GM19240 (cell line): Measurements from ENCODE around the gene PVR.
A peak's percentile ranks its signal among the peaks of the same experiment; 100 is the strongest.
"Not testable (repeated sequence)": the region's sequence is repeated elsewhere in the genome, so short reads cannot be mapped to it uniquely, and the experiment has no call there.

Experiments used
- DNase-seq: peaks from one replicate; pipeline ENCODE4 v3.0.0; 2011; ENCODE audit warnings: low spot score; ENCODE audit not compliant: insufficient read length

Gene PVR, protein sequence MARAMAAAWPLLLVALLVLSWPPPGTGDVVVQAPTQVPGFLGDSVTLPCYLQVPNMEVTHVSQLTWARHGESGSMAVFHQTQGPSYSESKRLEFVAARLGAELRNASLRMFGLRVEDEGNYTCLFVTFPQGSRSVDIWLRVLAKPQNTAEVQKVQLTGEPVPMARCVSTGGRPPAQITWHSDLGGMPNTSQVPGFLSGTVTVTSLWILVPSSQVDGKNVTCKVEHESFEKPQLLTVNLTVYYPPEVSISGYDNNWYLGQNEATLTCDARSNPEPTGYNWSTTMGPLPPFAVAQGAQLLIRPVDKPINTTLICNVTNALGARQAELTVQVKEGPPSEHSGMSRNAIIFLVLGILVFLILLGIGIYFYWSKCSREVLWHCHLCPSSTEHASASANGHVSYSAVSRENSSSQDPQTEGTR

DNA sequence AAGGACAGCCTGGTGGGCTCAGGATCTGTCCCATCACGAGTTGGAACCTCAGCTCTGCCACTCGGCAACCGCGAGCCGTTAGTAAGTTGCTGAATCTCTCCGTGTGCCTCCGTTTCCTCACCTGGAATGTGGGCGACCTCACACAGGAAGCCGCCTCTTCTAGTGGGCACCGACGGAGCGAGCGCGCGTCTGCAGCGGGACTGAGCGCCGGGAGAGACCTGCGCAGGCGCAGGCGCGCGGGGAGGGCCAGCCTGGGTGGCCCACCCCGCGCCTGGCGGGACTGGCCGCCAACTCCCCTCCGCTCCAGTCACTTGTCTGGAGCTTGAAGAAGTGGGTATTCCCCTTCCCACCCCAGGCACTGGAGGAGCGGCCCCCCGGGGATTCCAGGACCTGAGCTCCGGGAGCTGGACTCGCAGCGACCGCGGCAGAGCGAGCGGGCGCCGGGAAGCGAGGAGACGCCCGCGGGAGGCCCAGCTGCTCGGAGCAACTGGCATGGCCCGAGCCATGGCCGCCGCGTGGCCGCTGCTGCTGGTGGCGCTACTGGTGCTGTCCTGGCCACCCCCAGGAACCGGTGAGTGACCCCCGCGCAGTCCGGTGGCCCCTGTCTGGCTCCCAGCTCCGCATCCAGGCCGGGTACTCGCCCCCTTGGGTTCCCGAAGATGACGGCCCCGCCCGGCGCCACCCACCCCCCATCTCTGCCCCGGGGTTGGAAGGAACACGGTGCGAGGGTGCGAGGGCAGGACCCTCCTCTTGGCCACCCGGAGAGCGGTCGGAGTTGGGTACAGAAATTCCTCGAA is at the start of gene PVR:
PVR (plus strand) TSS at position 306 of the 797 bp plus-strand sequence; CDS start at position 493, 187 bp downstream.
- peak; percentile 24 for DNase-seq

DNA sequence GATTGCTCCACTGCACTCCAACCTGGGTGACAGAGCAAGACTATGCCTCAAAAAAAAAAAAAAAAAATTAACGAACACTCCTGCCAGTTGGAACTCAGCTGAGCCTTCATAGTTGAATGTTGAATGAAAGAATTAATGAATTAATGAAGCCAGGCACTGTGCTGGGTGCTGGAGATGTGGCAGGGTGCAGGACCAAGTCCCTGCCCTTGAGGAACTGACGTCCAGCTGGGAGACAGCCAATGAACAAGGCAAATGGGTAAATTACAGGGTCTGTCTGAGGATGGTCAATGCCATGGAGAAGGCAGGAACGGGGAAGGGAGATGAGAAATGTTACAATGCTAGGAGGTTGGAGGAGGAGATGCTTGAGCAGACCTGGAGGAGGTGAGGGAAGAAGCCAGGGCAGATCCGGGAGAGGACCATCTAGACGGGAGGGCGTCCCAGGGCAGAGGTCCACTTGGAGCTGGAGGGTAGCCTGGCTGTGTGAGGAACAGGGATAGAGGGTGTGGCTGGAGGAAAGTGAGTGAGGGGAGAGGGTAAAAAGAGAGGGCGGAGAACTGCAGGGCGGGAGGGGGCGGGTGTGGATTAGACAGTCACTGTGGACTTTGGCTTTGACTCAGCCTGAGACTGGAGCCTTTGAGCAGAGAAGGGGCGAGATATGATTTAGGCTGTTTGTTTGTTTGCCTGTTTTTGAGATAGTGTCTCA is 47.1 kb upstream of the PVR start:
- DNase-seq = no peak

DNA sequence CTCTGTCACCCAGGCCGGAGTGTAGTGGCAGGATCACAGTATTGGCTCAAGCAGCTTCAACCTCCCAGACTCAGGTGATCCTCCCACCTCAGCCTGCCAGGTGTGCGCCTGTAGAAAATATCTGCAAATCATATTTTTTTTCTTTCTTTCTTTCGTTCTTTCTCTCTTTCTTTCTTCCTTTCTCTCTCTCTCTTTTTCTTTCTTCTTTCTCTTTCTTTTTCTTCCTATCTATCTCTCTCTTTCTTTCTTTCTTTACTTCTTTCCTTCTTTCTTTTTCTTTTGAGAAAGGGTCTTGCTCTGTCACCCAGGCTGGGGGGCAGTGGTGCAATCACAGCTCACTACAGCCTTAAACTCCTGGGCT is 46.6 kb upstream of the PVR start:
- DNase-seq = no peak

DNA sequence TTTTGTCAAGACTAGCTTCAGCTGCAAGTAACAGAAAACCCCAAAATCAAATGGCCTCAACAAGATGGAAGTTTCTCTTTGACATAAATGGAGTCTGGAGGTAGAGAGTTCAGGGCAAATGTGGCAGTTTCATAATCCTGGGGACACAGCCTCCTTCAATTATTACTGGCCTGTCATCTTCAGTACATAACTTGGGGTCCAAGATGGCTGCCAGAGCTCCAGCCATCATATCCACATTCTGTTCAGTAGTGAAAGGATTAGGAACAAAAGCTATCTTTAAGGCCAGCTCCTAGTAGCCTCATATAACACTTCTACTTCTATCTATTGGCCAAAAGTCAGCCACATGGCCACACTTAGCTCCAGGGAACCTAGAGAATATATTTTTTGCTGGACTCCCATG is 45.4 kb upstream of the PVR start:
- DNase-seq = no peak

DNA sequence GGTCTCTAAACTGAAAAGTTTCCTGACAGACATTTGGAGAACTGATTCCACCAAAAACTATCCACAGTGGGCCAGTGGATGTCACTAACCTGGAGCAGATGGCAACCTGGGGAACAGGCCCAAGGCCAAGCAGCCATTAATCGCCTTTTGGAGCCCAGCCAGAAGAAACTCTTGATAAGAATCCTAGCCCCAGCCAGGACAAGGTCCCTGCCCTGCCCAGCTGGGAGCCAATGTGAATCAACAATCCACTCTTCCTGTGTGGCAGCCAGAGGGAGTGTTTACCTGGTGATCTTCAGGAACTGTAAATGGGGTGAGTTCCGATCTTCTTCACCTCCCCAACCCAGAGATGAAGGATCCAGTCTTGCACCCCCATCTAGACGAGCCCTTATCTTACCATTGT is 44.8 kb upstream of the PVR start:
- DNase-seq = no peak

DNA sequence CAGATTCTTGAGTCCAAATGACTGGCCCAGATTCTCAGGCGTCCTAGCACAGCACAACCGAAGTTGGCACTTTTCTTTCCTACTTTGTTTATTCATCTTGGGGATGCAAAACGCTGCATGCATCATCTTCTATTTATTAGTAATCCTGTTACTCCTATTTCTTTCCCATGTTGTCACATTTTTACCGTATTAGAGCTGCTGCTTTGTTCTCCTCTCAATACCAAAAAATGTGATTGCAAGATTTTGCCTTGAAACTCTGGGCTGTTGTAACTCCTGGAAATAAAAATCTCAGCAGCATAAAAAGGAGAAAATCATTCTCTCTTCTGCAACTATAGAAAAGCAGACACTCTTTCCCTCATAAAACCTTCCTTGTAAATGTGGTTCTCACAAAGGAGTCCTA is 43.2 kb upstream of the PVR start:
- DNase-seq = no peak

DNA sequence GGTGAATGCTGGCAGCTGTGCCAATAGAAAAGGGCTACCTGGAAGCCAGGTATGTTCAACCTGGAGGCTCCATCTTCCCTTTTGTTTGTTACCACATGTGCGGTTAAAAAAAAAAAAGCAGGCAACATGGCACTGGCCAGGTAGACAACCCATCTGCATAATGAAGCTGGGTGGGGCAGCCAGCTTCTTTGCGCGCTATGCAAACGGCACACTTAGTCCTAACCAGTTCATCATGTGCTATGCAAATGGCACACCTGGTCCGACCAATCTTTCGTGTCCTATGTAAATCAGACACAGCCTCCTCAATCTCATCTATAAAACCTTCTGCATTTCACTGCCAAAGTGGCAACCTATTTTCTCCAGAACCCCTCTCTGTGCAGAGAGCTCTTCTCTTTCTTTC is 41.6 kb upstream of the PVR start:
- no peak for DNase-seq

DNA sequence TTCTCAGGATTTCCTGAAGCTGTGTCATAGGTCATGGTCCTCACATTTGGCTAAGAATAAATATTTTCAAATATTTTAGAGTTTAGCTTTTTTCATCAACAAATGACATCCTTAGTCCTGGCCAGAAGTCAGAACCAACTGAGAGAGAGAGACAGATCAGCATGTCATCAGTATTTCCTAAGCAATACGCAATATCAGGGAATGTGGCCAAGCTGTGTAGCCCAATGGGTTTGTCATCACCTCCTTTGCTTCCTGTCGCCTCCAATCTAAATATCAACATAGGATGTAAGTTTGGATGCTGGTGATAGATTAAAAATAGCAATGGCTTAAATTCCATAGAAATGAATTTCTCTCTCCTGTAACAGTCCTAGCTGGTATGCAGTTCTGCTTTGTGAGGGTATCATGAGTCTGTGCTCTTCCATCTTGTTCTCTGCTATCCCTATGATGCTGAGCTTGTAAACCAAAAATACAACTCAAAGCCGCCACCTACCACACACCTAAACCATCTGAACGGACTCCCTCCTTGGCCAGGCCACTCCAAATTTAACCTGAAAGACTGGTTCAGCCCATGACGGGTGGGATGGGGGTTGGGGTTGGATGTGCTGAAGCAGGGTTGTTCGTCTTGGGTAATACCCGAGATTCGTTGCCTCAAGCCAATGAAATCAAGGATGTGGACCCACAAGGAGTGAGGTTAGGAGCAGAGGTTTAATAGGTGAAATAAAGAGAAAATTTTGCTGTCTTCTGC is 40.3 kb upstream of the PVR start:
- no peak for DNase-seq

DNA sequence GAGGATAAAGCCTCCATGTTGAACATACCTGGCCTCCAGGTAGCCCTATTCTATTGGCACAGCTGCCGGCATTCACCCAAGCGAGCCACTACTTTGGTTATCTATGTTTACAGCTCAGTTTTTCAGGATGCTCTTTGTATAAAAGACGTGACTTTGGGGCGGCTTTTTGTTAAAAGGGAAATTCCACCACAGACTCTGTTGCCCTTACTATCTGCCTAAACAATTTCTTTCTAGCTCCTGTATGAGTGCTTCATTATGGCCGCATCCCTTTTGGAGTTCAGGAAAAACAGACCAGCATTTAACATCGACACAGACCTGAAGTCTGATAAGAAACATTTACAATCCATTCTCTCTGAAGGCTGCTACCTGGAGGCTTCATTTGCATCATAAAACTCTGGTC is 39.5 kb upstream of the PVR start:
- DNase-seq = no peak

DNA sequence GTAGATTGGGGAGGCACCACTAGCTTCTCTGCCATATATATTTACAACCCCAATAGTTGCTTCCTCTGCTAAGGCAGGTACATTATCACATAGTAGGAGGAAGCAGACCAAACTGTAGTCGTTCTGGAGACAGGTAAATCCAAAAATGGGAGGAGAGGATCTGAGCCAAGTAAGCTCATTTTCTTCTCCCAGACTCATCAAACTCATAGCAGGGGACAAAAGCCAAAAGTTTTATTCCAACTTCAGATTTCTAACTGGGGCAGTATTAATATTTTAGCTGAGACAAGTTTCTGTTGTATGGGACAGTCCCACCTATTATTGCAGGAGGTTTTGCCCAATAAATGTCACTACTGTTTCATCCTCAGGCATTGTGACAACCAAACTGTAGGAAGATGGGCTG is 38.2 kb upstream of the PVR start:
- DNase-seq = no peak

DNA sequence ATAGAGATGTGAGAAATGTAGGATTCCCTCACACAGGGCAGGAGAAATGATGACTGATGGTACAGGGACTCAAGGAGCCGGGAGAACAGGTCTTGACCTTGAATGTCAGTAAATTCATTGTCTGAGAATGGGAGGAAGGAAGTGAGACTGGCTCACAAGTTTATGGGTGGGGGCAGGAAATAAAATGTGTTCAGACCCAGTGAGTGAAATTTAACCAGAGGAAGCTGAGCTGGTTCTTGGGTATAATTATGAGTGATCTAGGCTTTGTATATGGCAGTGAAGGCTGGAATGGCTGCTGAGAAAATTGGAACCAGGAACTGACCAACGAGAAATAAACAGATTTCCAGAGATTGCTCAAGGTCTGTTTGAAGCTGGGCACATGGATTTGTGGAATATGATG is 36.7 kb upstream of the PVR start:
- no peak for DNase-seq

DNA sequence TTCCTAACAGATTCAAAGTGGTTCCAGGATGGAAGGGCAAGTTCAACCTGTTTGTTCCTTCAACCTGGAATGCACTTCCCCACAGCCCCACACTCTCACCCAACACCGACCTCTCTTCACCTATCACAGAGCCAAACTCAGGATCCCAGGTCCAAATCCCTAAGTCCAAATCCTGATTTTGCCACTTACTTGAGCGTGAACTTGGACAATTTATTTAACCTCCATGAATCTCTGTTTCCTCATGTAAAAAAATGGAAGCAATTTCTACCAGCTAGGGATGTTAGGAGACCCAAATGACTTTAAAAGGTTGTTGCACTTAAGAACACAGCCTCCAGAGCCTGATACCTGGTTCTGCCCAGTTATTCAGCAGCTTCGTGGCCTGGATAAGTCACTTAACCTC is 35.8 kb upstream of the PVR start:
- no peak for DNase-seq

DNA sequence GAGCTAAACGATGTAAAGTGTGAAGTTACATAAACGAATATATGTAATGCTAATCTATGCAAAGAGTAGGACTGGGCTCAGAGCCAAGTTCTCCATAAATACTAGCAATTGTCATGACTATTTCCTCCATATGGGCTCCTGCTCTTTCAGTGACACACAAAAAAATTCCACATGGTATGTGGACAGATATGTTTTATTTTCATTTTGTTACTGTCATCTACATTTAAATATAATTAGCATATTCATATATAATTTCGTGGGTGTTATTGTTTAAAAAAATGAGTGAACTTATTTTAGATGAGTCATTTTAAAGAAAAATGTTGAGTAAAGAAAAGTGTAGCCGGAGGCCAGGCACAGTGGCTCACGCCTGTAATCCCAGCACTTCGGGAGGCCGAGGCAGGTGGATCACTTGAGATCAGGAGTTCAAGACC is 35.3 kb upstream of the PVR start:
- no peak for DNase-seq

DNA sequence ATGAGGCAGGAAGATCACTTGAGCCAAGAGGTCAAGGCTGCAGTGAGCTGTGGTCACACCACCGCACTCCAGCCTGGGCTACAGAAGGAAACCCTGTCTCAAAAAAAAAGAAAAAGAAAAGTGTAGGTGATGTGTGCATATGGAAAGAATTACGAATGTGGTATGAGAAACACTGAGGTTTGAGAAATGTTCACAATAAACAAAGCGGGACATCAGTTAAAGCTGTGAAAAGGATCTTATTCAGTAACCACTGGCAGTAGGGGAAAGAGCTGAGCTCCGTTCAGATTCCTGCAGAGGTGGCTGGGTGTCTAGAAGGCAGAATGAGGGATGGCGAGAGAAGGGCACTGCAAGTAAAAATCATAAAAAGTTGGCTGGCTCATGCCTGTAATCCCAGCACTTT is 34.5 kb upstream of the PVR start:
- no peak for DNase-seq

DNA sequence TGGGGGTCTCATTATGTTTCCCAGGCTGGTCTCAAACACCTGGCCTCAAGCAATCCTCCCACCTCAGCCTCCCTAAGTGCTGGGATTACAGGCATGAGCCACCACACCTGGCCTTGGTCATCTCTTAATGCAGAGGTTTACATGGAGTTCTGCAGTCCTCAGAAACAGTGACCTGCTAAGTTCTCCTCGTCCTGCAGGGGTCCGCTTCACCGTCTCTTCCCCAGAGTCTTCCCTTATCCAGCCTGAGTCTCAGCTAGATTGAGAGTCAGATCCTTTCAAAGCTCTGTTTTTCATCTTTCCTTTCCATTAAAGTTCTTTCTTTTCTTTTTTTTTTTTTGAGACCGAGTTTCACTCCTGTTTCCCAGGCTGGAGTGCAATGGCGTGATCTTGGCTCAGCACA is 33.2 kb upstream of the PVR start:
- DNase-seq = not testable (repeated sequence)

DNA sequence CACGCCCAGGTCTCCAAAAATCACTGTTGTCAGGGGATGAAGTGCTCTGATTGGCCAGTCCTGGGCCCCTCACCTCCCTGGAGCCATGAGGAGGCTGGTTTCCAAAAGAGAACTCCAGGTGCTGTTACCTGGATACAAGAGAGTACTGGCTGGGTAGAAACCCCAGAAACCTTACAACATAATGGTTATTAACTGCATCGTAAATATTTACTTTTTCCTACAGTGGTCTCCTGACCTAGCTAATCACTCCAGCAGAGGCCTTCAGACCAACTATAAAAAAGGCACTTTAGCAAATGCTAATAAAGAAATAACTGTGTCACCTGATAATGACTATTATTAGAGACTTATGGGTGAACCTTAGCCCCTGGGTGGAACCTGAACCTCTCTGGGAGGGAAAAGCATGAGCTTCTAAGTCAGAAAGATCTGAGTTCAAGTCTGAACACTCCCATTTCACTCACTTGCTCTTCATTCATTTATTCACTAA is 31.9 kb upstream of the PVR start:
- no peak for DNase-seq

DNA sequence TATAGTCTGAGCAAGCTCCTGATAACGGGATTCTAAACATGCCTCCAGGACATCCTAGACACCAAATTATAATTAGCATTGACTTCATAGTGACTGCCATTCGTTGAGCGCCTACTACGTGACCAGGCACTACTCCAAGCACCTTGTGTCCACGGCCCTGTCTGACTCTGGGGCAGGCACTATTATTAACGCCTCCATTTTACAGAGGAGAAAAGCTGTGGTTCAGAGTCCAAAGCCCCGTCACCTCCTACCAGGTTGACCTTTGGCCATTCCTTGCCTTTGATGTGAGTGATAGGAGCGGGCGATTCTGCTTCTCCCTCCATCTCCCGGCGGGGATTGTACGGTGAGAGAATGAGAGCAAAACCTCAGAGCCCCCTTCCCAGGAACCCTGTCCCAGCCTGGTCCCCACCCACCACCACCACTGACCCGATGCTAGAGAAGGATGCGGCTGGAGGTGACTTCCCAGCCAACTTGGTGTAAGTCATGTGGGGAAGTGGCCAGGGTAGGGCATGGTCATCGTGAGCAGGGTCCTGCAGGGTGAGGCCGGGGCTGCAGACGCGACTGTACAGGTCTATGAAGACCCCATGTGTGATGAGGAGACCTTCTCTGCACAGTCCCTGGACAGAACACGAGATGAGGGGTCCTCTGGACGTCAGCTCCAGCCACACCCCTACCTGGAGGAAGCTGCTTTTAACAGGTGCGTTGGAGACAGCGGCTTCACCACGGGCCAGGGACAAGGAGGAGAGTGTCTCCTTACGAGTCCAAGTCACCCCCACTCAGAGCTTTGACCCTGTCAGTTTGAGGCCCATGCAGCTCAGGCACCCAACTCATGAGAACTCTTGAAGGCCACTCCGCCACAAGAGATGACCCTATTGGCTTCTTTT is 30.2 kb upstream of the PVR start, which contains the start of gene IGSF23:
IGSF23 (plus strand) TSS at position 269 of the 884 bp plus-strand sequence; CDS start at position 352, 83 bp downstream.
- DNase-seq = no peak

DNA sequence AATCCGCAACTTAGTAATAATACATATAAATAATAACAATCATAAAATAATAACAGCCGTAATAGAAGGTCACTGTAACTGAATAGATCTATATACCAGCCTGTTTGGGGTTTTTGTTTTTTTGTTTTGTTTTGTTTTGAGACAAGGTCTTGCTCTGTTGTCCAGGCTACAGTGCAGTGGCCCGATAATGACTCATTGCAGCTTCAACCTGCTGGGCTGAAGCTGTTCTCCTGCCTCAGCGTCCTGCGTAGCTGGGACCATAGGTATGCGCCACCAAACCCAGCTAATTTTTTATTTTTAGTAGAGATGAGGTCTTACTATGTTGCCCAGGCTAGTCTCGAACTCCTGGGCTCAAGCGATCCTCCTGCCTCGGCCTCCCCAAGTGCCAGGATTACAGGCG is 29.4 kb upstream of the PVR start:
- no peak for DNase-seq

DNA sequence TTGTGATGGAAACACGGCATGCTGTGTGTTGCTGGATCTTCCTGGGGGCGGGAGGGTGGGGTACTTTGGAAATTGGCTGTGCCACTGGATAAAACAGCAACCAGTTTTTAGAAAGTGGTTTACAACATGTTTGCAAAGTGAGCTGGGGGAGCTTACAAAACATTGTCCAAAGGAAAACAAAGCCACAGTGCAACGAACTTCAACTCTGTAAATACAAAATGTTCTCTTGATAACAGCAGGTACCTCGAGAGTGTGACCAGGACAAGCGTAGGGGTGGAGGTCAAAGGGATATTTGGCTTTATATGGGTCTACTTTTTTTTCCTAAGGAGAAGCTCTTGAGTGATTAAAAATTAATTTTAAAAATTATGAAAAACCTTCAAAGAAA is 27.9 kb upstream of the PVR start:
- DNase-seq = no peak
